NCI-H524 (cell line): ENCODE data around the gene TESK2.
"Not testable (repeated sequence)": the region's sequence is repeated elsewhere in the genome, so short reads cannot be mapped to it uniquely, and the experiment has no call there.

Source experiments
- DNase-seq, 2 experiments: peaks; one replicate each; lab custom pipeline; 2025; lab: John Stamatoyannopoulos, UW

TESK2 gene

DNA sequence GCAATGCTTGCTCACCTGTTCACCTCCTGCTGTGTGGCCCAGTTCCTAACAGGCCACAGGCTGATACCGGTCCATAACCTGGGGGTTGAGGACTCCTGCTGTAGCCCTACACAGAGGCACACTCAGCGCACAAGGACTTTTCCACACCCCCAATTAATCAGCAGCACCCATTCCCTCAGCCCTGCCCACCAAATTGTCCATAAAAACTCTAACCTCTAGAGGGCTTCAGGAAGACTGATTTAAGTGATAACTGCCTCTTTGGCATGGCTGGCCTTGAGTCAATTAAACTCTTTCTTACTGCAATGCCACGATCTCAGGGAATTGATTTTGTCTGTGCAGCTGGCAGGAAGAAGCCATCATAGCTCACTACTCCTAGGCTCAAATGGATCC lies 79.5 kb downstream of the TESK2 start:
- DNase-seq = no peak

DNA sequence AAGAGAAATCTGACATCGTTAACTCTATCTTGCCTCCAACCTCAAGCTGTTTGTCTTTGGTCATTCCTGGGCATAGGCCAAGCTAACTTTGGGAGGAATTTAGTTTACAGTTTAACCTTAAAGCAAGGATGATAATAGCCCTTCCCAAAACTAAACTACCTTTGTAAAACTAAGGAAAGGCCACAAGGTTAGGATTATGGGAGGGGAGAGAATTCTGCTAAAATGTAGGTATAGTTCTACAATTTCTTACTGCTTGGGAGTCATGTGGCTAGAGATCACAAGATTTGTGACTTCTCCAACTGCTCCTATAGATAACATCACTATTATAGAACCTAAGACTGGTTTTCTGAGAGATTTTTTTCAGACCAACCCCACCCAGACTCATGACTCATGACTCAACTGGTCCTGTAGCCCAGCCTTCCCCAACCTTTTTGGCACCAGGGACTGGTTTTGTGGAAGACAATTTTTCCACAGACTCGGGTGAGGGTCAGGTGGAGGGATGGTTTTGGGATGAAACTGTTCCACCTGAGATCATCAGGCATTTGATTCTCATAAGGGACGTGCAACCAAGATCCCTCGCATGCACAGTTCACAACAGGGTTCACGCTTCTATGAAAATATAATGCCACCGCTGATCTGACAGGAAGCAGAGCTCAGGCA lies 80.0 kb downstream of the TESK2 start:
- no peak for DNase-seq

DNA sequence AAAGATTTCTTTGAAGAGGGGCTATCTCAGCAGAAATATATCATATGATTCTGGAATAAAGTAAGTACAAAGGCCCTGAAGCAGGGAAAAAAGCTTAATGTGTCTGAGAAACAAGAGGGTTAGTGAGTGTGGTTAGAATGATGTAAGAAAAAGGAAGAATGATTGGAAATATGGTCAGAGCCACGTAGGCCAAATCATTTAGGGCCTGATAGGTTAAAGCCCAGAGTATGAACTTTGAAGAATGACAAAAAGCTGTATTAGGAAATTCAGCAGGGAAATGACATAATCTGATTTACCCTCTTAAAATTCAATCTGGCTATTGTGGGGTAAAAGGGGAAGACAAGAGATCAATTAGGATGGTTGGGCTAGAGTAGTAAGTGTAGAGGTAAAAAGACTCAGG lies 81.7 kb downstream of the TESK2 start:
- DNase-seq = no peak

DNA sequence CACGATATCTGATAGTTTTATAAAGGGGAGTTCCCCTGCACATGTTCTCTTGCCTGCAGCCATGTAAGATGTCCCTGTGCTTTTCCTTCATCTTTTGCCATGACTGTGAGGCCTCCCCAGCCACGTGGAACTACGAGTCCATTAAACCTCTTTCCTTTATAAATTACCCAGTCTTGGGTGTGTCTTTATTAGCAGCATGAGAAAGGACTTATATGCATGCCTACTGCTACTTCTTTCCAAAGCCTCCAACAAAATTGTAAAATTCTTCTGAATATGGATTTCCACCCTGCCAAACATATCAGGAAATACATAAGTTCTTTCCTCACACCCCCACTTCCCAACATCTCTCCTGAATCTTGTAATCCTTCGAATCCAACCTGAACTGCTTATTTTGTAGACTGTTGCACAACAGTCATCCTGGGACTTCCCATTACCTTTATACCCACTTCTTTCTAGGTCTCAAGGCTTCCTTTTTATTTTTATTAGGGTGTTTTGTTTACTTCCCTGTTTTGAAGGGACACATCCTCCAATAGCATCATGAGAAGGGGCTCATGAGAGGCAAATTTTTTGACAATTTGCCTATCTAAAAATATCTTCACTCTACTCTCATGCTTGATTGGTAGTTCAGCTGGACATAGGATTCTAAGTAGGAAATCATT lies 83.2 kb downstream of the TESK2 start:
- DNase-seq = no peak

DNA sequence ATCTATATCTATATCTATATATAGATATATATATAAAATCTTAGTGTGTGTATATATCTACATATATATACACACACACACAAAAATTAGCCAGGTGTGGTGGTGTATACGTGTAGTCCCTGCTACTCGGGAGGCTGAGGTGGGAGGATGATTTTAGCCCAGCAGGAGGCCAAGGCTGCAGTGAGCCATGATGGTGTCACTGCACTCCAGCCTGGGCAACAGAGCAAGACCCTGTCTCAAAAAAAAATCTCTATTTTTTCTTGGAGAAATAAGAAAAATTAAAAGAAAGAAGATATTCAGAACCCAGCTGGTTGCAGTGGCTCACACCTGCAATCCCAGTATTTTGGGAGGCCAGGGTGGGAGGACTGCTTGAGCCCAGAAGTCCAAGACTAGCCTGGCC lies 85.3 kb downstream of the TESK2 start:
- DNase-seq = no peak

DNA sequence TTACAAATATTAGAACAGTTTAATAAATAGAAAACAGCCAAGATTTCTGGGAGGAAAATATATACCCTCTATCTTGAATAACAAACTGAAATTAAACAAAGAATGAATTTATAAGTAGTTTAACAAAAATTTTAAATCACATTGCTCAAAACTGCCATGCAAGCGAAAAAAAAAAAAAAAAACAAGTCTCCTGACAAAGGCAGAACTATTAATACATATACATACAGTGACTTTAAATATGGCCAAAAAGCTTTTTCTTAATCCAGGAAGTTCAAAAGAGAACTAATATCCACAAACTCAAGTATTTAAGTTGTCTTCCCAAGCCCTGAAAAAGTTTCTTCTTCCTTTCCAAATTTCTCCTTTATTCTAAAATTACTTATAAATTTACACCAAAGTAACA lies 87.2 kb downstream of the TESK2 start:
- no peak for DNase-seq

DNA sequence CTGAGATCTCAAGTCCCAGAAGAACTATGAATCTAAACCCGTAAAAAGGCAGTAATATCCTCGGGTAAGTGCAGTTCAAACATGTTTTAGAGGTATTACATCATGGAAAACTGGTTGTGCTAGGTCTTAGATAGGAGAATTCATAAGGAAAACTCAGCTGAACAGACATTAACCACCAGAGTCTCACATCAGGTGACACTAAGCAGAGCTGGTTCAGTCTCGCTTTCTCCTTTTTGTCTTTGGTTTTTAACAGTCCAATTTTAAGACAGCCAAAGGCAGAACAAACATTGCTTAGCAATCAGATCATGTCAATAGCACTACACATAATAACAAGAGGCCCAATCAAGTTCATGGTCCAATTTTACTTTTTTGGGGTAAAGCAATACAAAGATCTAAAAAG lies 87.7 kb downstream of the TESK2 start:
- no peak for DNase-seq

DNA sequence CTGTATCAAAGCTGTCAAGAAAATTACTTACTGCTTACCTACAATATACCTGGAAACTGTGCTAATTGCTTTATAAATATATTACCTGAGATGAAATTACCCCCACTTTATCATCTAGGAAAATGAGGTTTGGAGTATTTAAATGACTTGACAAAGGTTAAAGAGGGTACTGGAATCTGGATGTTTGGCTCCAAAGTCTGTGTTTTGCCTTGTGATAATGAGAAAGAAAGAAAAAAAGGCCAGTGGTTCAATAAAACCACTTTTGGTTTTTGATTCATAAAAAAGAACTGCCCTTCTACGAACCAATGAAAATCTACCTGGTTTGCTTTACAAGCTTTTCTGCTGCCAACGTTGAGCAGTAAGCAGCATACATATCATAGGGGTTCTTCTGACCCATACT lies 89.4 kb downstream of the TESK2 start:
- no peak for DNase-seq

DNA sequence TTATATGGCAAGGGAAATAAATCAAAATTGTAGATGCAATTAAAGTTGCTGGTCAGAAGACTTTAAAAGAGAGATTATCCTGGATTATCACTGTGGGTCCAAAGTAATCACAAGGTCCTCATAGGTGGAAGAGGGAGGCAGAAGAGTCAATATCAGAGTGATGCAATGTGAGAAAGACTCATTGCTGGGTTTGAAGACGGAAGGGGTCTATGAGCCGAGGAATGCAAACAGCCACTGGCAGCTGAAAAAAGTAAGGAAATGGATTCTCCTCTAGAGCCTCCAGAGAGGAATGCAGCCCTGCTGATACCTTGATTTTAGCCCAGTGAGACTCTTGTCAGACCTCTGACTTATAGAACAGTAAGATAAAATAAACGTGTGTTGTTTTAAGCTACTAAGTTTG lies 90.9 kb downstream of the TESK2 start:
- no peak for DNase-seq

DNA sequence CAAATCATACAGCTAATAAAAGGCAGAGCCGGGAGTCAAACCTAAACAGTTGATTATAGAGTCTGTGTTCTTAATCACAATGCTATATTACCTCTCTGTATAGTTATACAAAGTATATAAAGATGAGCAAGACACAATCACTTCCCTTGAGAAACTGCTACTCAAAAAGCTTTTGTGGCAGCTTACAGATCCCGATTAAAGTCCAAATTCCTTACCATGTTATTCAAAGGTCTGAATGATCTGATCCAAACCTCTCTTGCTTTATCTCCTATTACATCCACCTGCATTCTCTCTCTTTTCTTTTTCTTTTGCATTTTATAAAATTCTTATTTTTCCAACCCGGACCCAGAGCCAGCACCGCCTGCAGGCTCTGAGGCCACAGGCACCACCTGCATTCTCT lies 93.7 kb downstream of the TESK2 start:
- no peak for DNase-seq

DNA sequence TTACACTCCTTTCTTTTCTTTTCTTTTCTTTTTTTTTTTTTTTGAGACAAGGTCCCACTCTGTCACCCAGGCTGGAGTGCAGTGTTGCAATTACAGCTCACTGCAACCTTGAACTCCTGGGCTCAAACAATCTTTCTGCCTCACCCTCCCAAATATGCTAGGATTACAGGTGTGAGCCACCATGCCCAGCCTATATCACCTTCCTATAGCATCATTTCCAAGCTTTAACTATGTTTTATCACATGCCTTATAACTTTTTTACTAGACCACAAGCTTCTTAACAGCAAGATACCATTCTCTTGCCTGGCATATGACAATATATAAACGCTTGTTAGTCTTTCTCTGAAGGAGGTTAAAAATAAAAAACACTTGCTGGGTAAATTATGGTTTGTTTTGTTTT lies 95.4 kb downstream of the TESK2 start:
- no peak for DNase-seq

DNA sequence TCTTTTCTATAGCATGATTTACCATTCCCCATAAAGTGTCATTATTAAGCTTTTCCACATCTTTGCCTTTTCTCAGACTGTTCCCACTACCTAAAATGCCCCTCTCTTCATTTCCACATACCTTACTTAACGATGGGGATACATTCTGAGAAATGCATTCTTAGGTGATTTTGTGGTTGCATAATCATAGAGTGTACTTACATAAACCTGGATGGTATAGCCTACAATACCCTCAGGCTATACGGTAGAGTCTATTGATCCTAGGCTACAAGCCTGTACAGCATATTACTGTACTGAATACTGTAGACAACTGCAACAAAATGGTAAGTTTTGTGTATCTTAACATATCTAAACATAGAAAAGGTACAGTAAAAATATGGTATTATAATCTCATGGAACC lies 95.9 kb downstream of the TESK2 start:
- DNase-seq = no peak

DNA sequence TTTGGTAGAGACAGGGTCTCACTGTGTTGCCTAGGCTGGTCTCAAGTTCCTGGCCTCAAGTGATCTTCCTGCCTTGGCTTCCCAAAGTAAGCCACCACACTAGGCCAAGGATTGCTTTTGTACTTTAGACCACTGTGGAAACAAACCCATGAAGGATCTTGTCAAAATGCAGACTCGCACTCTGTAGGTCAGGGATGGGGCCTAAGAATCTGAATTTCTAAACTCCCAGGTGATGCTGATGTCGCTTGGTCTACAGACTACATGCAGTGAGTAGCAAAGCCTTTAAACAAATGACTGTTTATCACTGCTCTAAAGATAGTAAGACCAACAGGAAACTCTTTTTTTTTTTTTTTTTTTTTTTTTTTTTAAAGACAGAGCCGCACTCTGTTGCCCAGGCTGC lies 96.6 kb downstream of the TESK2 start:
- no peak for DNase-seq

DNA sequence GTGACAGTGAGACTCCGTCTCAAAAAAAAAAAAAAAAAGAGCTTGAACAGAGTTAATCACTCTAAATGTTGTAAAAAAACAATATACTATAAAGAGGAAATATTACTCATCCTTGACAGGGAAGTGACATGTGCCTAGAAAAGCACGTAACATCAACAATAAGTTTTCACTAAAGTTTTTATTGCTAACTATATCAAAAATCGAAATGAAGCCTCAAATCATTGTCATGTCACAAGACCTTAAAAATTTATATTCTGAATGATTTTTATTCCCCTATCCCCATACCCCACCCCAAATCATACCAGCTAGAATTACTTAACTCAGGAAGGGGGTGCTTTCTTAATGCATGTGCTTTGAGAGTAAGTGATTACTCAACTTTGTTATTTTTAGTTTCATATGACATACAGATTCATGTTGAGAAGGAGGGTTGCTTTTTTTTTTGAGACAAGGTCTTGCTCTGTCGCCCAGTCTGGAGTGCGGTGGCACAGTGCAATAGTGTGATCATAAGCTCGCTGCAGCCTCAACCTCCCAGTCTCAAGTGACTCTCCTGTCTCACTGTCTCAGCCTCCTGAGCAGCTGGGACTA lies 97.2 kb downstream of the TESK2 start:
- no peak for DNase-seq

DNA sequence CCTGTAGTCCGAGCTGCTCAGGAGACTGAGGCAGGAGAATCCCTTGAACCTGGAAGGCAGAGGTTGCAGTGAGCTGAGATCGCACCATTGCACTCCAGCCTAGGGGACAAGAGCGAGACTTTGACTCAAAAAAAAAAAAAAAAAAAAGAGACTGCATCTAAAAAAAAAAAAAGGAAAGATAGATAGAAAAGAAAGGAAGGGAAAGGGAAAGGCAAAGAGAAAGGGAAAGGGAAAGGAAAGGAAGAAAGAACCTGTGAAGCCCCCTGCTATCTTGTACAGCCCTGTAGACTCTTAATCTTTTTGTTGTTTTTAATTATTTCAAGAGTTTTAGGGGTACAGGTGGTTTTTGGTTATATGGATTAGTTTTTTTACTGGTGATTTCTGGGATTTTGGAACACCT lies 104.7 kb downstream of the TESK2 start:
- DNase-seq = no peak

DNA sequence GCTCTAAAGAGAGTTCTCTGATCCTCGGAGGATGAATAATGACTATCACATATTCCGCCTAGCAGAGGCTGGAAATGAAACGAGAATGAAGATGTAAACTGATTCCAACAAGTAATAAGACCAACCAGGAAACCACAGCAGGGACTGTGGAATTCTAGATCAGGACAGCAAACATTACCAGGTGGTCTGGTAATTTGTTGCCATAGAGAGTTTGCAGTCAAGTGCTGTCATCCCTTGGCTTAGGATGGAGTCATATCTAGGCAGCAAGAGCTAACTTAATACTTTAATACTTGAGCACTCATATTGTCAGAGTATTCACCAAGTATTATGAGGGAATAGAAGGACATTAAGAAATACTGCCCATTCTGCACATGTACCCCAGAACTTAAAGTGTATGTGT lies 105.7 kb downstream of the TESK2 start:
- peak; percentile 13 to 86 for DNase-seq

DNA sequence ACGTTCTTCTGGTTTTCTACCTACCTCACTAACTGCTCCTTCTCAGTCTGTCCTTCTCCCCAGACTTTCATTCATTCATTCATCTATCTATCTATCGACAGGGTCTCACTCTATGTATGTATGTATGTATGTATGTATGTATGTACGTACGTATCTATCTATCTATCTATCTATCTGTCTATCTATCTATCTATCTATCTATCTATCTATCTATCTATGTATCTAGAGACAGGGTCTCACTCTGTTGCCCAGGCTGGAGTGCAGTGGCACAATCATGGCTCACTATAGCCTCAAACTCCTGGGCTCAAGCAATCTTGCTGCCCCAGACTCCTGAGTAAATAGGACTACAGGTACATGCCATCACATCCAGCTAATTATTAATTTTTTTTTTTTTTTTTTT lies 106.8 kb downstream of the TESK2 start:
- DNase-seq = not testable (repeated sequence)

DNA sequence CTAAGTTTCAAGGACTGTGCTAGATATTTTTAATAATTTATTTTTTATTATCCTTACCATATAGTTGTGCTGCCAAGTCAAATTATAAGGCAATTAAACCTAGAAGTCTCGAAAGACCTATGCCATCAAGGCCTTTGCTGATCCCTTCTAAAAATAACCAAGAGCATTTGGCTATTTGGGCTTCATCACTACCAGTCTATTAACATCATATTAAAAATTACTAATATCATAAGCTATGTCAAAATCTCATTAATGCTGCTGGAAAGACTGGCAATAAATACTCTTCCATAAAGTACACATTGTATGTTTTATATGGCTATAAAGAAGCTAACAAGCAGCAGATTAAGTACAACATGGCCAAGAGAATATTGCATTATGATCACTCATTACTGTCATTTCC lies 107.8 kb downstream of the TESK2 start:
- DNase-seq = no peak

DNA sequence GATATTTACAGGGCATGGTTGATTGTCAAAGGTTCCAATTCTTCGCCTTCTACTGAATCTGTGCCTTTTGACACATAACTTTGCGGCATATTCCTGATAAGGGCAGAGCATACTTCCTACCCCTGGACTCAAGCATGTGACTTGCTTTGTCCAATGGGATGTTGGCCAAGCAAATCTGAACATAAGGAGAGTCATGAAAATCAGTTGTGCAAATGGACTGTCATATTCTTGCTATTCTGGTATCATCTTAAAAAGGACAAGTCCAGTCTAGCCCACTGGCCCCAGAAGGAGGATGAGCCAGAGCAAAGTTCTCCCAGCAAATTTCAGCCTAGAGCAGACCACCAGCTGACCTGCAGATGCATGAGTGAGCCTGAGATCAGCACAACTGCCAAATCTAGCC lies 109.7 kb downstream of the TESK2 start:
- no peak for DNase-seq

DNA sequence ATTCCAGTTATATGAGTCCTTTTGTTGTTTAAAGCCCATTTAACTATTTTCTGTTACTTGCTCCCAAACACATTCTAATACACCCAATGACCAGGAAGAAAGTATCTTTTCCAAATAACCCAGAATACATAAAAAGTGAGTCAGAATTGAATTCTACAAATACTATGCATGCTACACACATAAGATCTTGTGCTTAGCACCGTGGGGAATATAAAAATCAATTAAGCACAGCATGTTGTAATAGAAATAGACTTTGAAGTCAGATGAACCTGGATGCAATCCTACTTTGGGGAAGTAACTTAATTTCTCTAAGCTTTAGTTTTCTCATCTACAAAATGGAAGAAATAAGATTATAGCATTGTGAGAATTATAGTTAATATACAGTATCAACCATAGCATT lies 110.2 kb downstream of the TESK2 start:
- no peak for DNase-seq

DNA sequence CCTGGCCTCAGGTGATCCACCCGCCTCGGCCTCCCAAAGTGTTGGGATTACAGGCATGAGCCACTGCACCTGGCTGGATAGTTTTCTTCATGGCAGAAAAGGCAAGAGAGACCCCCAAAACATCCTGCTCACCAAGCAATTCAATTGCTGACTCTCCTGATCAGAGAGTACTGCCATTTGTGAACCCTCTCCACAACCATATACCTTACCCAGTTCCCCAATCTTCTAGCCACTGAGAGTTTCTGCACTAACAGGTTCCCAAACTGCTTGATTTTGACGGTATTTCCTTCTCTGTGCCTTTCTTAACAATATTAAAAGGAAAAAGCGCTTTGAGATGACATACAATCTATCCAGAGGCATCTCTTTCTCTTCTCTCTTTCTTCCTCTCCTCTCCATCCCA lies 110.8 kb downstream of the TESK2 start:
- no peak for DNase-seq

DNA sequence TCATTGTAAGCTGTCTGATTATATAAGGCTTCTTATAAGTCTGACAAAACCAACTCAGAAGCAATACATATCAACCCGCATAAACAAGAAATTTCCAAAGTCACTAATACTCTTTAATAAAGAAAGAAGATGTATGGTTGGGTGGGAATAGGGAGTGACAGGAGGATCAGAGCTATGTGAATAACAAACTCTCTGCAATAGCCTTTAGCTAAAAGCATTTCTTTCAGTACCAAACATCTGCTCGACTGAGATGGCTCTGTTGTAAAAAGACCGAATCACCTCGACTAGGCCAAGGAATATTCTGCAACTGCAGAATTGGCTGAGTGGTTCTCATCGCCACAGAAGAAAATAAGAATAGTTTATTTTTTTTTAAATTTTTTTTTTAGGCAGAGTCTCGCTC lies 111.4 kb downstream of the TESK2 start:
- DNase-seq = no peak

DNA sequence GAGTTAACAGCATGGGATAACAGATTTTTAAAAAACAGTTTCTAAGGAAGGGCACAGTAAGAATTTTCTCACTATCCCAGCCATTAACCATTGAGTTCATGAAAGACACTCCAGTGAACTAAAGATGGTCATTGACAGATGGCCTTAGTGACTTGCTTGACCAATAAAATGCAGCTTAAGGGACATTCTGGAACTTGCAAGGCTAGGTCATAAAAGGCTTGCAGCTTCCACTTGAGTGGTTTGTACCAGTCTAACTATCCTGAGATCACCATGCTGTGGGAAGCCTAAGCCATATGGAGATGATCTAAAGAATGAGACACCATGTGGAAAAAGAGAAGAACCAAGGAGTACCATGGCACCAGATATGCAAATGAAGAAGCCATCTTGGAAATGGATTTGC lies 112.8 kb downstream of the TESK2 start:
- no peak for DNase-seq
